ENCODE results near the gene SNRPD2. TPM values are rescaled to one million over a fixed set of nuclear protein-coding genes. Genes with fewer than 3 reads are reported as not detected.
"Not testable (repeated sequence)": the region's sequence is repeated elsewhere in the genome, so short reads cannot be mapped to it uniquely, and the experiment has no call there.

The SNRPD2 gene
- total RNA-seq, 2 experiments from 2014 or later: 505 to 519 TPM

GRCh38 chr19:45692187-45693105 is 693 bp upstream of the SNRPD2 start, which contains the start of gene QPCTL:
Gene QPCTL (plus strand): TSS chr19:45692666. CDS start chr19:45692704, 38 bp downstream.
- H3K4me3 Mint-ChIP-seq: peak within 1 kb of the TSS; percentile 90
- H3K27me3 Mint-ChIP-seq: no peaks in the 10 kb centered on the region
- H3K9me3 Mint-ChIP-seq: no peaks in the 10 kb centered on the region
- H3K27ac Mint-ChIP-seq: peak within 1 kb of the TSS; percentile 89
- H3K36me3 Mint-ChIP-seq (ENCODE audit: low read depth): peaks cover 30% of the 10 kb centered on the region
- POLR2A ChIA-PET: interaction anchor here (0.6 to 4.8 kb wide), 24 partner anchors 10 to 303 kb away, joined by 3 to 31 read pairs (median 4); partner anchors contain the start of genes CCDC61, FBXO46, OPA3 and SIX5
- peaks cover 29% of the 10 kb centered on the region for H3K4me1 Mint-ChIP-seq
- peak; percentile 98 for DNase-seq
- CTCF ChIA-PET: interaction anchor here (0.6 to 9.2 kb wide), 29 partner anchors 8 to 965 kb away, joined by 3 to 106 read pairs (median 4); partner anchors contain the start of genes EML2, FBXO46, FOXA3 and OPA3

- no peak overlapping the region for H3K4me3 Mint-ChIP-seq
- ChIA-PET CTCF (interaction anchor here (1.0 to 9.2 kb wide), 2 partner anchors 8 to 45 kb away, joined by 4 to 106 read pairs; no protein-coding TSS in a partner anchor), POLR2A (interaction anchor here (1.3 kb wide), 1 partner anchor 11 kb away, joined by 3 read pairs; no protein-coding TSS in a partner anchor)
- no peaks in the 10 kb centered on the region for H3K9me3 Mint-ChIP-seq
- peaks cover 19% of the 10 kb centered on the region for H3K4me1 Mint-ChIP-seq
- H3K27me3 Mint-ChIP-seq: no peaks in the 10 kb centered on the region
- no peak for DNase-seq
- no peak overlapping the region for H3K27ac Mint-ChIP-seq
- peaks cover 47% of the 10 kb centered on the region for H3K36me3 Mint-ChIP-seq (ENCODE audit: low read depth)
These were observed 4.2 kb downstream of the SNRPD2 start for GRCh38 chr19:45687599-45687998.

GRCh38 chr19:45685045-45685444 is 6.7 kb downstream of the SNRPD2 start:
- POLR2A ChIA-PET, H3K27me3 Mint-ChIP-seq, H3K27ac Mint-ChIP-seq, CTCF ChIA-PET, H3K9me3 Mint-ChIP-seq, H3K4me3 Mint-ChIP-seq, DNase-seq: not testable (repeated sequence)
- Mint-ChIP-seq H3K4me1 (peaks cover 18% of the 10 kb centered on the region), H3K36me3 (ENCODE audit: low read depth) (peaks cover 43% of the 10 kb centered on the region)

- POLR2A ChIA-PET: interaction anchor here (0.7 to 4.4 kb wide), 3 partner anchors 10 to 41 kb away, joined by 3 to 27 read pairs (median 3); partner anchors contain the start of genes QPCTL and SNRPD2
- H3K36me3 Mint-ChIP-seq (ENCODE audit: low read depth): peaks cover 31% of the 10 kb centered on the region
- H3K9me3 Mint-ChIP-seq: no peaks in the 10 kb centered on the region
- DNase-seq: no peak
- CTCF ChIA-PET: interaction anchor here (0.6 to 8.5 kb wide), 3 partner anchors 8 to 134 kb away, joined by 3 to 106 read pairs (median 4); partner anchors contain the start of genes QPCTL and SNRPD2
- peaks cover 2% of the 10 kb centered on the region for H3K27me3 Mint-ChIP-seq
- H3K27ac Mint-ChIP-seq: no peak overlapping the region
- H3K4me1 Mint-ChIP-seq: peaks cover 14% of the 10 kb centered on the region
- H3K4me3 Mint-ChIP-seq: no peak overlapping the region
These were observed 8.8 kb downstream of the SNRPD2 start for GRCh38 chr19:45682908-45683307.

- DNase-seq: no peak
- Mint-ChIP-seq H3K9me3 (no peaks in the 10 kb centered on the region), H3K27ac (no peak overlapping the region), H3K27me3 (peaks cover 6% of the 10 kb centered on the region), H3K36me3 (ENCODE audit: low read depth) (peaks cover 23% of the 10 kb centered on the region), H3K4me1 (peaks cover 19% of the 10 kb centered on the region), H3K4me3 (no peak overlapping the region)
- CTCF ChIA-PET: interaction anchor here (0.6 to 8.5 kb wide), 7 partner anchors 9 to 504 kb away, joined by 3 to 106 read pairs (median 3); partner anchors contain the start of genes BLOC1S3, QPCTL, SNRPD2 and TRAPPC6A
- POLR2A ChIA-PET: interaction anchor here (1.0 to 4.4 kb wide), 4 partner anchors 8 to 48 kb away, joined by 3 to 27 read pairs (median 7); partner anchors contain the start of genes QPCTL and SNRPD2
These were observed 9.6 kb downstream of the SNRPD2 start for GRCh38 chr19:45682117-45682516.

GRCh38 chr19:45681391-45682015 is 10.2 kb downstream of the SNRPD2 start:
- POLR2A ChIA-PET: interaction anchor here (1.0 to 4.4 kb wide), 6 partner anchors 9 to 49 kb away, joined by 3 to 27 read pairs (median 6); partner anchors contain the start of genes QPCTL and SNRPD2
- Mint-ChIP-seq H3K27me3 (peaks cover 6% of the 10 kb centered on the region), H3K27ac (peak overlapping the region; percentile 76), H3K4me1 (peaks cover 23% of the 10 kb centered on the region), H3K36me3 (ENCODE audit: low read depth) (peaks cover 17% of the 10 kb centered on the region), H3K4me3 (peak overlapping the region; percentile 78), H3K9me3 (no peaks in the 10 kb centered on the region)
- peak; percentile 93 for DNase-seq
- CTCF ChIA-PET: interaction anchor here (0.6 to 8.5 kb wide), 10 partner anchors 10 to 503 kb away, joined by 3 to 106 read pairs (median 4); partner anchors contain the start of genes BLOC1S3, QPCTL, SNRPD2 and TRAPPC6A

GRCh38 chr19:45677351-45678230 is 14.2 kb downstream of the SNRPD2 start:
- Mint-ChIP-seq H3K27me3 (peaks cover 11% of the 10 kb centered on the region), H3K27ac (peak overlapping the region; percentile 8), H3K36me3 (ENCODE audit: low read depth) (no peaks in the 10 kb centered on the region), H3K4me3 (peak overlapping the region; percentile 68), H3K9me3 (no peaks in the 10 kb centered on the region), H3K4me1 (peaks cover 25% of the 10 kb centered on the region)
- DNase-seq: peak; percentile 86
- ChIA-PET CTCF (interaction anchor here (0.7 to 8.5 kb wide), 11 partner anchors 8 to 199 kb away, joined by 3 to 106 read pairs (median 4); partner anchors contain the start of genes QPCTL and SNRPD2), POLR2A (interaction anchor here (0.7 to 3.0 kb wide), 8 partner anchors 9 to 47 kb away, joined by 3 to 12 read pairs (median 4); partner anchors contain the start of genes GIPR, QPCTL and SNRPD2)

GRCh38 chr19:45676851-45677263 is 14.9 kb downstream of the SNRPD2 start:
- no peak overlapping the region for H3K27ac Mint-ChIP-seq

GRCh38 chr19:45674946-45675345 is 16.8 kb downstream of the SNRPD2 start:
- ChIA-PET CTCF (interaction anchor here (8.5 kb wide), 1 partner anchor 16 kb away, joined by 106 read pairs; the partner anchor contains the start of genes QPCTL and SNRPD2), POLR2A (interaction anchor here (0.7 kb wide), 1 partner anchor 17 kb away, joined by 4 read pairs; no protein-coding TSS in a partner anchor)
- Mint-ChIP-seq H3K27ac (no peak overlapping the region), H3K27me3 (peaks cover 18% of the 10 kb centered on the region), H3K4me1 (peaks cover 26% of the 10 kb centered on the region), H3K36me3 (ENCODE audit: low read depth) (no peaks in the 10 kb centered on the region), H3K4me3 (no peak overlapping the region), H3K9me3 (no peaks in the 10 kb centered on the region)
- no peak for DNase-seq

More at GRCh38 chr19:45676851-45677263, 14.9 kb downstream of the SNRPD2 start:
- DNase-seq: peak; percentile 45
- peaks cover 22% of the 10 kb centered on the region for H3K4me1 Mint-ChIP-seq
- peaks cover 11% of the 10 kb centered on the region for H3K27me3 Mint-ChIP-seq
- H3K36me3 Mint-ChIP-seq (ENCODE audit: low read depth): no peaks in the 10 kb centered on the region
- peak overlapping the region; percentile 43 for H3K4me3 Mint-ChIP-seq
- CTCF ChIA-PET: interaction anchor here (1.1 to 8.5 kb wide), 7 partner anchors 8 to 192 kb away, joined by 3 to 106 read pairs (median 4); partner anchors contain the start of genes QPCTL and SNRPD2
- POLR2A ChIA-PET: interaction anchor here (0.8 to 3.0 kb wide), 7 partner anchors 9 to 46 kb away, joined by 3 to 12 read pairs (median 4); partner anchors contain the start of genes GIPR, QPCTL and SNRPD2
- no peaks in the 10 kb centered on the region for H3K9me3 Mint-ChIP-seq

- POLR2A ChIA-PET: interaction anchor here (0.9 to 3.0 kb wide), 3 partner anchors 10 to 21 kb away, joined by 3 to 9 read pairs (median 4); partner anchors contain the start of genes QPCTL and SNRPD2
These were observed 20.9 kb downstream of the SNRPD2 start for GRCh38 chr19:45670670-45671453.

More at GRCh38 chr19:45670670-45671453, 20.9 kb downstream of the SNRPD2 start:
- CTCF ChIA-PET: interaction anchor here (1.0 to 2.7 kb wide), 4 partner anchors 10 to 192 kb away, joined by 3 to 8 read pairs (median 4); partner anchors contain the start of gene SIX5
- Mint-ChIP-seq H3K9me3 (no peaks in the 10 kb centered on the region), H3K4me1 (peaks cover 37% of the 10 kb centered on the region), H3K36me3 (ENCODE audit: low read depth) (no peaks in the 10 kb centered on the region), H3K27me3 (peaks cover 24% of the 10 kb centered on the region), H3K27ac (no peak overlapping the region), H3K4me3 (peak overlapping the region; percentile 35)
- peak; percentile 80 for DNase-seq
